ENCODE data around the gene IFFO2. TPM values are rescaled to one million over a fixed set of nuclear protein-coding genes. Genes with fewer than 3 reads are reported as not detected.

IFFO2 gene
- total and polyA plus RNA-seq, 10 of the 15 experiments (the other 5 are each of a cell fraction or from before 2014, with no cell fraction given): 1.2 to 18.4 (median 6.7) TPM

GRCh38 chr1:18883079-18883478, 73.4 kb downstream of the IFFO2 start:
- no peak overlapping the region for H2AFZ ChIP-seq (ENCODE audit: control insufficient read depth, low read depth, low read length)
- no peaks in the 10 kb centered on the region for H3K9me3 ChIP-seq (replicated peaks; ENCODE audit: control insufficient read depth, insufficient read depth, low read length)
- no peaks in the 10 kb centered on the region for H3K79me2 ChIP-seq (ENCODE audit: control insufficient read depth, insufficient read depth, low read length)
- 82% methylated on average over 23 of the region's 23 CpGs for WGBS (ENCODE audit: insufficient coverage, insufficient replicate concordance, low lambda C conversion rate, missing lambda C conversion rate)
- SMC1A ChIA-PET (ENCODE audit: uncharacterized antibody, unreplicated experiment): no interaction called here
- FAIRE-seq: no peak
- DNase-seq (ENCODE audit: low read depth, low spot score): no peak
- no peaks in the 10 kb centered on the region for H3K4me1 ChIP-seq (ENCODE audit: control insufficient read depth, insufficient read depth, low read length)
- RAD21 ChIA-PET (ENCODE audit: unreplicated experiment): interaction anchor here (1.5 kb wide), 1 partner anchor 206 kb away, joined by 3 read pairs; no protein-coding TSS in a partner anchor
- CTCF ChIA-PET: interaction anchor here (1.1 to 3.4 kb wide), 5 partner anchors 10 to 330 kb away, joined by 3 to 13 read pairs (median 4); no protein-coding TSS in a partner anchor
- ATAC-seq: no peak
- intact Hi-C loops (cut with micrococcal nuclease; ENCODE audit: unreplicated experiment) (no loop called here), in situ Hi-C loops (cut with MboI) (no loop called here)
- POLR2A ChIA-PET: no interaction called here
- H3K4me2 ChIP-seq (ENCODE audit: control insufficient read depth, insufficient read depth): no peak overlapping the region
- no TSS peak for BruUV-seq (replicated peaks)
- no peak overlapping the region for H3K27ac ChIP-seq (ENCODE audit: control insufficient read depth, insufficient read depth)
- H4K20me1 ChIP-seq (ENCODE audit: control insufficient read depth, insufficient read depth): no peaks in the 10 kb centered on the region
- no peak overlapping the region for H3K9ac ChIP-seq (ENCODE audit: control insufficient read depth, insufficient read depth, low read length)
- H3K4me3 ChIP-seq: no peak overlapping the region
- H3K36me3 ChIP-seq (ENCODE audit: control insufficient read depth in 2 of 2, insufficient read depth in 2 of 2, low read length in 1 of 2): peaks cover 0 to 2% of the 10 kb centered on the region in 2 experiments; a peak in 2 of 4 replicates
- no peaks in the 10 kb centered on the region for H3K27me3 ChIP-seq (replicated peaks in 1 of 2; ENCODE audit: control insufficient read depth in 2 of 2, insufficient read depth in 2 of 2, low read length in 1 of 2)
- no peak for TF ChIP-seq ZBTB4 (CRISPR knock-in tag; IDR thresholded peaks at IDR 0.05)
- TF ChIP-seq SREBF2 (IDR thresholded peaks at IDR 0.05; ENCODE audit: low read length): no peak
- TF ChIP-seq PBX3 (IDR thresholded peaks at IDR 0.05; ENCODE audit: insufficient replicate concordance, low read depth, low read length): no peak
- no peak for TF ChIP-seq ZNF687 (IDR thresholded peaks at IDR 0.05)
- TF ChIP-seq DPF2 (IDR thresholded peaks at IDR 0.05): no peak
- TF ChIP-seq, protein P1, sequence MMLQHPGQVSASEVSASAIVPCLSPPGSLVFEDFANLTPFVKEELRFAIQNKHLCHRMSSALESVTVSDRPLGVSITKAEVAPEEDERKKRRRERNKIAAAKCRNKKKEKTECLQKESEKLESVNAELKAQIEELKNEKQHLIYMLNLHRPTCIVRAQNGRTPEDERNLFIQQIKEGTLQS (IDR thresholded peaks at IDR 0.05; ENCODE audit: borderline replicate concordance, extremely low read depth, low read depth, low read length): no peak
- no peak for TF ChIP-seq MTA3 (IDR thresholded peaks at IDR 0.05; ENCODE audit: borderline replicate concordance, low read length)
- TF ChIP-seq HDAC6 (IDR thresholded peaks at IDR 0.05; ENCODE audit: unreplicated experiment): no peak
- no peak for TF ChIP-seq ZBTB11 (CRISPR knock-in tag; IDR thresholded peaks at IDR 0.05)
- TF ChIP-seq SMC3 (IDR thresholded peaks at IDR 0.05; ENCODE audit: borderline replicate concordance, low read length): no peak
- TF ChIP-seq RCOR1 (conservative IDR thresholded peaks at IDR 0.05; ENCODE audit: low read depth, low read length): no peak
- no peak for TF ChIP-seq SRF (IDR thresholded peaks at IDR 0.05; ENCODE audit: low read depth in 2 of 2, low read length in 2 of 2)

Measured in GM12878 (cell line).